Measurements from ENCODE around the gene COL5A3. TPM values are rescaled to one million over a fixed set of nuclear protein-coding genes. Genes with fewer than 3 reads are reported as not detected.
"Not testable (repeated sequence)": the region's sequence is repeated elsewhere in the genome, so short reads cannot be mapped to it uniquely, and the experiment has no call there.

COL5A3 gene
- polyA plus RNA-seq, 3 donors from 2014 or later, result not detected

GRCh38 chr19:9935506-9936325 lies 74.6 kb downstream of the COL5A3 start:
- DNase-seq, result no peak
- H3K27ac Mint-ChIP-seq, result peak overlapping the region in 1 of 6 donors; percentile 3
- peaks cover 18 to 27% of the 10 kb centered on the region in 2 donors for H3K4me1 Mint-ChIP-seq

DNA sequence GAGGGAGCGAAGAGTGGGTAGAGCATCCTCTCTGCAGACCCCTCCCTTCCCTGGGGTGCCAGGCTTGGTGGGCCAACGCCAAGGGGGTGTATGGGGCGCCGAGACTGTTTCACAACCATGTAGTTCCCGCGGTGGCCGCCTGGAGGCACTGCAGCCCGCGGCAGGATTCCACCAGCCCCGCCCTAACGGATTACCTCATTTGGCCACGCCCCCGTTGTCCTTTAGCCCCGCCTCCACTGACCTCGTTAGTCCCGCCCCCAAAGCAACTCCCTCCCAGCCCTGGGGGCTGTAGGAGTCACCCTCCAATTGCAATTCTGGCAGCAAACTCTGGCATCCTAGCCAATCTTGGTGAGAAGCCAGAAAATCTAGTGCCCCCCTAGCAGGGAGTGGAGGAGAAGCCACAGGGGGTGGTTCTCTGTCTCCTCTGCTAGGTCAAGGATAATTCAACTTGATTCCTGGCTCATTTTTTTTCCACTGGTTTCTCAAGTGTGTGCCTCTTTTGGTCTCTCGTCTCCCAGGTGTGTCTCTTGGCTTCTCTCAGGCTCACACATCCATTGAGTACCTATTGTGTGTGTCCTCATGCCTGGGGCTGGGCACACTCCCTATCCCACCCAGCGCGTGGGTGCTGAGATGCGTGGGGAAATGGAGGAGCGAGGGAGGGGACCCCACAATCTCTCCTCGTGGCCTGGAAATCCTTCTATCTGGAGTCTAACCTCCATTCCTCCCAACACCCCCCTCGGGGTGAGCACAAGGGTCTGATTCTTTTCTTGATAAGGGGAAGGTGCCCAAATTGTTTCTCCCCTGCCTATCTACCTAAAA lies 76.0 kb downstream of the COL5A3 start:
- Mint-ChIP-seq H3K36me3 (no peaks in the 10 kb centered on the region), H3K9me3 (no peaks in the 10 kb centered on the region), H3K27me3 (ENCODE audit: low read depth in 3 of 3) (peaks cover 22 to 29% (median 24%) of the 10 kb centered on the region in 3 donors), H3K4me1 (peaks cover 18 to 29% of the 10 kb centered on the region in 2 donors), H3K27ac (peak overlapping the region in 1 of 6 donors; percentile 24), H3K4me3 (peak overlapping the region in 1 of 5 donors; percentile 44)
- peak; percentile 78 to 83 (median 80) for DNase-seq

More at GRCh38 chr19:9935506-9936325, 74.6 kb downstream of the COL5A3 start:
- Mint-ChIP-seq H3K4me3 (peak overlapping the region; percentile 51 to 78 (median 71)), H3K27me3 (ENCODE audit: low read depth in 3 of 3) (peaks cover 22 to 29% (median 24%) of the 10 kb centered on the region in 3 donors), H3K9me3 (no peaks in the 10 kb centered on the region), H3K36me3 (no peaks in the 10 kb centered on the region)

DNA sequence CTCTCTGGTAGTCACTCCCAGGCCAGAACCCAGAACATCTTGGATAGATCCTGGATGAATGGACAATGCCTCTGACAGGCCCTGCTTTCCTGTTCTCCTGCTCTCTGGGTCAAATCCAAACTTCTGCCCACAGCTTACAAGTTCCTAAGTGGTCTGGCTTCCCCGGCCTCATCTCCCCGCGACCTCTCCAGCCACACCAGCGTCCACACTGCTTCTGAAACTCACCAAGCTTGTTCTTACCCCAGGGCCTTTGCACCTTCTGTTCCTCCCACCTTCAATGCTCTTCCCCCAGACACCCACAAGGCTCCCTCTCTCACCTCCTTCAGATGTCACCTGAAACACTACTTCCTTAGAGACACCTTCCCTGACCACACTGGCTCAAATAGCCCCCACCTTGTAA lies 77.5 kb downstream of the COL5A3 start:
- no peaks in the 10 kb centered on the region for H3K36me3 Mint-ChIP-seq
- H3K4me1 Mint-ChIP-seq, result peaks cover 18 to 29% of the 10 kb centered on the region in 2 donors
- H3K27me3 Mint-ChIP-seq (ENCODE audit: low read depth in 3 of 3), result peaks cover 22 to 29% (median 25%) of the 10 kb centered on the region in 3 donors
- no peak overlapping the region for H3K27ac Mint-ChIP-seq
- H3K4me3 Mint-ChIP-seq, result no peak overlapping the region
- no peaks in the 10 kb centered on the region for H3K9me3 Mint-ChIP-seq
- no peak for DNase-seq

- Mint-ChIP-seq H3K27me3 (ENCODE audit: low read depth in 3 of 3) (peaks cover 21 to 32% (median 21%) of the 10 kb centered on the region in 3 donors), H3K4me3 (no peak overlapping the region), H3K27ac (no peak overlapping the region), H3K9me3 (no peaks in the 10 kb centered on the region), H3K36me3 (no peaks in the 10 kb centered on the region), H3K4me1 (peaks cover 12 to 23% of the 10 kb centered on the region in 2 donors)
- no peak for DNase-seq
Measured at GRCh38 chr19:9931629-9932028, 78.7 kb downstream of the COL5A3 start.

GRCh38 chr19:9923440-9923839 lies 86.9 kb downstream of the COL5A3 start:
- Mint-ChIP-seq H3K27ac (no peak overlapping the region), H3K36me3 (no peaks in the 10 kb centered on the region), H3K4me1 (no peaks in the 10 kb centered on the region), H3K4me3 (no peak overlapping the region), H3K27me3 (ENCODE audit: low read depth in 3 of 3) (peaks cover 2 to 22% (median 3%) of the 10 kb centered on the region in 3 donors), H3K9me3 (no peaks in the 10 kb centered on the region)
- DNase-seq, result no peak

DNA sequence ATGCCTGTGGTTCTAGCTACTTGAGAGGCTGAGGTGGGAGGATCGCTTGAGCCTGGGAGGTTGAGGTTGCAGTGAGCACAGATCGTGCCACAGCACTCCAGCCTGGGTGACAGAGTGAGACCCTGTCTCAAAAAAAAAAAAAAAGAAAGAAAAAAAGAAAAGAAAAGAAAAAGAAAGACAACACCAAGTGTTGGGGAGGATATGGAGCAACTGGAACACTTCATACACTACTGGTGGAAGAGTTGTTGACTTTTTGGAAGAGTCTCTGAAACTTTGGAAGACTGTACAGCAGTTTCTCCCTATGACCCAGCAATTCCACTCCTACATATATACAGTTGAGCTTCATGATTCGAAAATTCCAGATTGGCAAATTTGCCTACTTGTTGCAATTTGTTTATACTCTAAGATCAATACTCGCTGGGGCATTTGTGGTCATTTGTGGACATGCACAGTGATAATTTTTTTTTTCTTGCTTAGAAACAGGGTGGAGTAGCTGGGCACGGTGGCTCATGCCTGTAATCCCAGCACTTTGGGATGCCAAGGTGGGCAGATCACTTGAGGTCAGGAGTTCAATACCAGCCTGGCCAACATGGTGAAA lies 87.4 kb downstream of the COL5A3 start:
- H3K9me3 Mint-ChIP-seq, H3K4me3 Mint-ChIP-seq, H3K36me3 Mint-ChIP-seq, H3K27ac Mint-ChIP-seq, H3K4me1 Mint-ChIP-seq, DNase-seq: not testable (repeated sequence)
- peaks cover 2 to 22% (median 5%) of the 10 kb centered on the region in 3 donors for H3K27me3 Mint-ChIP-seq (ENCODE audit: low read depth in 3 of 3)

DNA sequence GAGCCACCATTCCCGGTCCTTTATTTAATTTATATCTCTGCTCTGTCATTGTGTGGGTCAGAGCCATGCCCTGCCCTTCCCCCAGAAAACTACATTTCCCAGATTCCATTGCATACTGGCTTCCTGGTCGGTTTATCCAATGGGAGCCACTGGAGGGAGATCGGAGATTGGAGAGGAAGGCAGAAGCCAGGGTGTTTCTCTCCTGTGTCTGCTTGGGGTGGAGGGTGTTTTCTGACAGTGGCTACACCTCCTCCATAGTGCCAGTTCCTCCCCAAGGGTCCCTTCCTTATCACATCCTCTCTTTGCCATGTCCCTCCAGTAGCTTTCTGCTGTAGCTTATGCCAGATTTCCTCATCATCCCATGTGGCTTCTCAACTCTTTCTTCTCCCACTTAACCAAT lies 93.0 kb downstream of the COL5A3 start:
- Mint-ChIP-seq H3K36me3 (no peaks in the 10 kb centered on the region), H3K4me3 (no peak overlapping the region), H3K9me3 (no peaks in the 10 kb centered on the region), H3K4me1 (peaks cover 6 to 12% of the 10 kb centered on the region in 2 donors), H3K27ac (peak overlapping the region in 1 of 6 donors; percentile 59), H3K27me3 (ENCODE audit: low read depth in 3 of 3) (peaks cover 8 to 20% (median 18%) of the 10 kb centered on the region in 3 donors)
- no peak for DNase-seq

DNA sequence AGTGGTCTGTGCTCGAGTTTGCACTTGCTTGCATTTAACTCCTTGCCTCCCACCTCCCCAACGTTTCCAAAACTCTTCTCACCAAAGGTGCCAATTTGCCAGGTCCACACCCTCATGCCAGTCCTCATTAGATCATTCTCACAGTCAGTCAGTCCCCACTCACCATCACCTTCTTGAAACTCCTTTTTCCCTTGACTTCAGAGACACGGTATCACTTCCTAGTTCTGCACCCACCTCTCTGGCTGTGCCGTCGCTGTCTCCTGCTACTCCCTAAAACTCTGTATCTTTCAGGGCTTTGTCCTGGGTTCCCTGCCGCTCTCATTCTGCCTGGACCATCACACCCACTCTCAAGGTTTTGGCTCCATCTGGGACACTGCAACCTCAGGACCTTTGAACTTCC lies 93.6 kb downstream of the COL5A3 start:
- Mint-ChIP-seq H3K36me3 (no peaks in the 10 kb centered on the region), H3K9me3 (no peaks in the 10 kb centered on the region), H3K4me1 (peaks cover 6 to 13% of the 10 kb centered on the region in 2 donors), H3K4me3 (peak overlapping the region in 3 of 5 donors; percentile 4 to 57 (median 39)), H3K27me3 (ENCODE audit: low read depth in 3 of 3) (peaks cover 8 to 18% (median 16%) of the 10 kb centered on the region in 3 donors), H3K27ac (peak overlapping the region in 1 of 6 donors; percentile 65)
- no peak for DNase-seq

DNA sequence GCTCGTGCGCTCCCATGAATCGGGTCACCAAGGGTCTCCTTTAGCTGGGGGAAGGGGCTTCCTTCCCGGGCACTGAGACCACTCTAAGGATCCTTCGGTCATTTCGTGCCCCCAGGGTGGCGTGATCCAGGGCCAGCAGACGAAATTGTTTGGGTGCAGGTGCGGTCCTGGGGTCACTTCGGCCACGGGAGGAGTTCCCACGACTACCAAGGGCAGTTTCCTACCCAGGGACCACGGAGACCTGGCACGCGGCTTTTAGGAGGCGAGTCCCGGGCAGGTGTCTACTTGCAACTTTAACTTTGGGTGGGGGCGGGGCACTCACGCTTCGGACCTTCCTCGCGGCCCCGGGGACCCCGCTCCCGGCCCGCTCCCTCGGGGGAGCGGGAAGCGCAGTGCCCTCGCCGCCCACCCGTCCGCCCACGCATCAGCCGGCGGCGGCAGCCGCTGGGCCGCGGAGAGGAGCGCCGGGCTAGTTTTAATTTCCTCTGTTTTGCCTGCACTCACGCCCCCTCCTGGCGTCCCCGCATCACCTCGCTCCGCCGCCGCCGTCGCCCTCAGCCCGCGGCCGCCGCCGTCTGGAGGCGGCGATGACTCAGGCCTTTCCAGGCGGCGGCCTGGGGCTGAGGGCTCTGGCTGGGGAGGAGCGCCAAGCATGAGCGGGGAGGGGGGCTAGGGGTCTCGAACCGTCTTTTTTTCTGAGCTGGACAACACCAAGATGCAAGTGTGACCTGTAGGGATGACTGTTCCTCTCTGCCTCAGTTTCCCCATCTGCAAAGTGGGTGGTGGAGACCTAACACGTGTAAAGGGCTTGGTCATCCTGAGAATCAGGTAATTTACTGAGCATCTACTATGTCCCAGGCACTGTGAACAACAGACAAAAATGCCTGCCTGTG lies 95.7 kb downstream of the COL5A3 start:
- no peaks in the 10 kb centered on the region for H3K36me3 Mint-ChIP-seq
- H3K4me3 Mint-ChIP-seq, result peak overlapping the region; percentile 62 to 73 (median 67)
- H3K4me1 Mint-ChIP-seq, result peaks cover 6 to 13% of the 10 kb centered on the region in 2 donors
- H3K27me3 Mint-ChIP-seq (ENCODE audit: low read depth in 3 of 3), result peaks cover 8 to 17% (median 15%) of the 10 kb centered on the region in 3 donors
- no peak overlapping the region for H3K27ac Mint-ChIP-seq
- peak; percentile 73 to 79 (median 76) for DNase-seq
- no peaks in the 10 kb centered on the region for H3K9me3 Mint-ChIP-seq

GRCh38 chr19:9914001-9914314 lies 96.3 kb downstream of the COL5A3 start:
- no peak for DNase-seq
- H3K36me3 Mint-ChIP-seq, result no peaks in the 10 kb centered on the region
- H3K27me3 Mint-ChIP-seq (ENCODE audit: low read depth in 3 of 3), result peaks cover 8 to 21% (median 17%) of the 10 kb centered on the region in 3 donors
- no peaks in the 10 kb centered on the region for H3K9me3 Mint-ChIP-seq
- H3K4me1 Mint-ChIP-seq, result peaks cover 6 to 13% of the 10 kb centered on the region in 2 donors
- H3K27ac Mint-ChIP-seq, result no peak overlapping the region
- H3K4me3 Mint-ChIP-seq, result peak overlapping the region; percentile 62 to 73 (median 66)

- no peak for DNase-seq
- Mint-ChIP-seq H3K4me1 (peaks cover 6 to 13% of the 10 kb centered on the region in 2 donors), H3K36me3 (no peaks in the 10 kb centered on the region), H3K9me3 (no peaks in the 10 kb centered on the region), H3K27ac (no peak overlapping the region), H3K27me3 (ENCODE audit: low read depth in 3 of 3) (peaks cover 8 to 17% (median 16%) of the 10 kb centered on the region in 3 donors), H3K4me3 (peak overlapping the region; percentile 47 to 83 (median 78))
Measured at GRCh38 chr19:9913237-9914000, 96.9 kb downstream of the COL5A3 start.

DNA sequence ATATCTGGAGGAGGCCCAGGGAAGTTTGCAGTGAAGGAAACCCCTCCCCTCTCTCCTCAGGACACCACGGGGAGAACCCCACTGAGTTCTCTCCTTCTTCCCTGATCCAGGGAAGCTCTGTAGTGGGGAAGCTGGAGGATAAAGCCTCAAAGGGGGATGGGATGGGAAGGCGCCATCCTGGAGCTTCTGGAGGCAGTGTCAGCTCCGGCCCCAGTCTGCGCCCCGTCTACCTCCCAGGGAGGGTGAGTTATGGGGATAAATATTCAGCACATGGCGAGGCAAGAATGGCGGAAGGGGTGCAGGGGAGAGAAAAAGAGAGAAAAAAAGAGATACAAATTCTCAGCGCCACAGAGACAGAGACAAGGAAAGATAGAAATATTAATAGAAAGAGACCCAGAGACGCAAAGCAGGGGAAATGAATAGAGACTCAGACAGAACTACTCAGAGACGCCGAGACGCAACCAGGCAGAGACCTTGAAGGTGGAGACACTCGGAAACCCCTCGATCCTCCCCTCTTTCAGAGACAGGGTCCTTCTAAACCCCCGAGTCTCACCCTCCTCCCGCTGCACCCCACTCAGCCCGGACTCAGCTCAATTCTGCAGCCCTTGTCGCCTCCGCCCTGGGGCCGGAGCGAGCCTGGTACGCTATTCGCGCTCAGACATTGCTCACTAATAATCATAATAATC lies 97.6 kb downstream of the COL5A3 start:
- Mint-ChIP-seq H3K4me3 (peak overlapping the region; percentile 47 to 83 (median 78)), H3K36me3 (no peaks in the 10 kb centered on the region), H3K9me3 (no peaks in the 10 kb centered on the region), H3K27ac (no peak overlapping the region), H3K27me3 (ENCODE audit: low read depth in 3 of 3) (peaks cover 8 to 16% (median 16%) of the 10 kb centered on the region in 3 donors), H3K4me1 (peaks cover 6 to 13% of the 10 kb centered on the region in 2 donors)
- DNase-seq, result no peak

Data from immature natural killer cell (primary cell).